ENCODE results near the gene BEND2.

DNA sequence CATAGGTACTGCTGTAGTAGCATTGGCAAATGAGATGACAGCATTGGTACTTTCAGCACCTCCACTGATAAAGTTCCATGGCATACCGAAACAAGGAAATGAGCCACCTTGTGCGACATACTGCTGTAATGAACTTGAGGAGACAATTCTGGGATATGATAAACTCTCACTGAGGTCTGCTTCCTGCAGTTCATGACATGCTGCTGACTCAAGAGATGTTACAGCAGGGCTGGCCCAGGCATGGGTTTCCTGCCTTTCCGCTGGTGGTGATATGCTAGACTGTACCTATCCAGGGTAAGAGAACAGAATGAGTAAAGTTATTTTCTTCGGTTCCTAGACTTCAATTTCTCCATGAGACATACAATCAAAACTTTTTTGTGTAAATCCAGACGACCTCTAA is 17.1 kb downstream of the BEND2 start:
- TF ChIP-seq POLR2AphosphoS5 (IDR thresholded peaks at IDR 0.05), result no peak
- TF ChIP-seq, protein P1, sequence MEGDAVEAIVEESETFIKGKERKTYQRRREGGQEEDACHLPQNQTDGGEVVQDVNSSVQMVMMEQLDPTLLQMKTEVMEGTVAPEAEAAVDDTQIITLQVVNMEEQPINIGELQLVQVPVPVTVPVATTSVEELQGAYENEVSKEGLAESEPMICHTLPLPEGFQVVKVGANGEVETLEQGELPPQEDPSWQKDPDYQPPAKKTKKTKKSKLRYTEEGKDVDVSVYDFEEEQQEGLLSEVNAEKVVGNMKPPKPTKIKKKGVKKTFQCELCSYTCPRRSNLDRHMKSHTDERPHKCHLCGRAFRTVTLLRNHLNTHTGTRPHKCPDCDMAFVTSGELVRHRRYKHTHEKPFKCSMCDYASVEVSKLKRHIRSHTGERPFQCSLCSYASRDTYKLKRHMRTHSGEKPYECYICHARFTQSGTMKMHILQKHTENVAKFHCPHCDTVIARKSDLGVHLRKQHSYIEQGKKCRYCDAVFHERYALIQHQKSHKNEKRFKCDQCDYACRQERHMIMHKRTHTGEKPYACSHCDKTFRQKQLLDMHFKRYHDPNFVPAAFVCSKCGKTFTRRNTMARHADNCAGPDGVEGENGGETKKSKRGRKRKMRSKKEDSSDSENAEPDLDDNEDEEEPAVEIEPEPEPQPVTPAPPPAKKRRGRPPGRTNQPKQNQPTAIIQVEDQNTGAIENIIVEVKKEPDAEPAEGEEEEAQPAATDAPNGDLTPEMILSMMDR (IDR thresholded peaks at IDR 0.05), result no peak

Measured in sigmoid colon (tissue), 4 donors.